OCI-LY1 (cell line): ENCODE results near the gene GLT6D1.

Source experiments
- CTCF ChIP-seq: fragments of 200-600 bp; sonication (generic), shearing (Covaris generic); IDR thresholded peaks from 2 replicates; pipeline ENCODE4 v1.5.1; 2017; ENCODE audit warnings: mild to moderate bottlenecking, antibody characterized with exemption, low read length, moderate library complexity, mixed read lengths
- EZH2 ChIP-seq: fragments of 200-600 bp; sonication (generic), shearing (Covaris generic); IDR thresholded peaks from 2 replicates; pipeline ENCODE4 v1.8.0; 2017; ENCODE audit warnings: borderline replicate concordance, mixed run types, mild to moderate bottlenecking, antibody characterized with exemption, low read length, moderate library complexity, mixed read lengths

- no peak for TF ChIP-seq CTCF
- no peak for TF ChIP-seq EZH2
Observed at GRCh38 chr9:135580664-135581380, 58.5 kb downstream of the GLT6D1 start.
